Cardiac muscle cell (in vitro differentiated cells and primary cell): ENCODE results near the gene TOP3B. TPM values are rescaled to one million over a fixed set of nuclear protein-coding genes. Genes with fewer than 3 reads are reported as not detected.

ENCODE experiments used
- DNase-seq, 2 donors: peaks; one replicate each; pipeline versions ENCODE4 v3.0.0 to v3.0.0-alpha.2; 2010 to 2017; ENCODE audit warnings: low read depth in 1 of 2, low spot score in 1 of 2
- H3K27ac ChIP-seq: fragments of 200-600 bp; sonication (generic); 2 replicates; pipeline ENCODE4 v1.5.1; 2016
- H3K27me3 ChIP-seq: fragments of 200-600 bp; sonication (generic); 2 replicates; pipeline ENCODE4 v1.6.0; 2016; ENCODE audit warnings: control low read depth
- H3K36me3 ChIP-seq: fragments of 200-600 bp; sonication (generic); 2 replicates; pipeline ENCODE4 v1.5.1; 2016; ENCODE audit warnings: control low read depth
- H3K4me1 ChIP-seq: fragments of 200-600 bp; sonication (generic); 2 replicates; pipeline ENCODE4 v1.8.1; 2017; ENCODE audit warnings: low read depth, mild to moderate bottlenecking, mixed run types
- H3K4me3 ChIP-seq: fragments of 200-600 bp; sonication (generic); 2 replicates; pipeline ENCODE4 v1.5.1; 2016; ENCODE audit warnings: mild to moderate bottlenecking
- H3K9me3 ChIP-seq: fragments of 200-600 bp; sonication (generic); 2 replicates; pipeline ENCODE4 v1.5.1; 2017; ENCODE audit warnings: low read depth, mild to moderate bottlenecking, control low read depth
- CTCF ChIP-seq: IDR thresholded peaks from 2 replicates; pipeline ENCODE4 v1.5.1; 2012; ENCODE audit warnings: low read depth, mild to moderate bottlenecking, low read length
- polyA plus RNA-seq: library from polyadenylated mRNA; unstranded; fragments of >200 nt; fragmentation: Nextera tagmentation; extraction: Ambion mirVana; gene quantifications from 2 replicates; pipeline ENCODE4 v1.2.1, GENCODE V29; 2016
- total RNA-seq: library from RNA; depleted of rRNA; stranded (reverse); fragments of >200 nt; gene quantifications from 2 replicates; pipeline ENCODE4 v1.2.3, GENCODE V29; 2016

The TOP3B gene
- total and polyA plus RNA-seq, 2 experiments from 2014 or later, result 30.7 to 43.6 TPM

GRCh38 chr22:21966643-21967516, 15.7 kb downstream of the TOP3B start:
- peak overlapping the region; percentile 49 for H3K27ac ChIP-seq
- peaks cover 56% of the 10 kb centered on the region for H3K36me3 ChIP-seq
- H3K9me3 ChIP-seq, result no peaks in the 10 kb centered on the region
- DNase-seq, result no peak
- no peaks in the 10 kb centered on the region for H3K4me1 ChIP-seq
- H3K27me3 ChIP-seq, result no peaks in the 10 kb centered on the region
- TF ChIP-seq CTCF, result no peak
- no peak overlapping the region for H3K4me3 ChIP-seq

GRCh38 chr22:21965762-21966288, 16.8 kb downstream of the TOP3B start:
- no peaks in the 10 kb centered on the region for H3K27me3 ChIP-seq
- no peak overlapping the region for H3K4me3 ChIP-seq
- no peak for TF ChIP-seq CTCF
- peaks cover 47% of the 10 kb centered on the region for H3K36me3 ChIP-seq
- no peak overlapping the region for H3K27ac ChIP-seq
- H3K4me1 ChIP-seq, result no peaks in the 10 kb centered on the region
- DNase-seq, result no peak
- no peaks in the 10 kb centered on the region for H3K9me3 ChIP-seq

- no peaks in the 10 kb centered on the region for H3K27me3 ChIP-seq
- H3K4me3 ChIP-seq, result no peak overlapping the region
- TF ChIP-seq CTCF, result no peak
- no peaks in the 10 kb centered on the region for H3K9me3 ChIP-seq
- no peak for DNase-seq
- no peaks in the 10 kb centered on the region for H3K4me1 ChIP-seq
- peaks cover 48% of the 10 kb centered on the region for H3K36me3 ChIP-seq
- H3K27ac ChIP-seq, result no peak overlapping the region
Measured at GRCh38 chr22:21964918-21965484, 17.6 kb downstream of the TOP3B start.

- Histone ChIP-seq H3K36me3 (peaks cover 52% of the 10 kb centered on the region), H3K9me3 (no peaks in the 10 kb centered on the region), H3K27ac (no peak overlapping the region), H3K4me3 (no peak overlapping the region), H3K27me3 (no peaks in the 10 kb centered on the region), H3K4me1 (no peaks in the 10 kb centered on the region)
- DNase-seq, result no peak
- TF ChIP-seq CTCF, result no peak
Measured at GRCh38 chr22:21964234-21964633, 18.4 kb downstream of the TOP3B start.

DNA sequence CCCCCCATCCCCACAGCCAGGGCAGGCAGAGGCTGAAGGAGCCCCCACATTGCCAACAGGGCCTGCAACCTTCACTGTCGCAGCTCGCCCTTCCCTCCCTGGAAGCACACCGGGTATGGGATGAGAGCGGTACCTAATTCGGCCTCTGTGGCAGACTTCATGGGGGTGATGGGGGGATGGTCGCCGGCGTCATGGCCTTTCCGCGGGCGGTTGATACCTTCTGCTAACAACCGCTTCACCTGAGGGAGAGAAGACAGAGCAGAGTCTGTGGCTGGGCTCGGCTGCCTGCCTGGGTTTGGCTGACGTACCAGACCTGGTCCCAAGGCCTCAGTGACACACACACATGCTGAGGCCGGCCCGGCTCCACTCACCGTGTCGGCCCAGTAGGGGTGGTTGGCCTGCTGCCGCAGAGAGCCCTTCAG, 18.8 kb downstream of the TOP3B start:
- Histone ChIP-seq H3K4me1 (no peaks in the 10 kb centered on the region), H3K9me3 (no peaks in the 10 kb centered on the region), H3K36me3 (peaks cover 52% of the 10 kb centered on the region), H3K27ac (no peak overlapping the region), H3K27me3 (no peaks in the 10 kb centered on the region), H3K4me3 (no peak overlapping the region)
- DNase-seq, result no peak
- TF ChIP-seq CTCF, result no peak
